Caco-2 (cell line): ENCODE results near the gene SLC5A6. TPM values are rescaled to one million over a fixed set of nuclear protein-coding genes. Genes with fewer than 3 reads are reported as not detected.

Experiments
- BruUV-seq: library from RNA; stranded (reverse); fragments of 400-500 nt; replicated peaks from 2 replicates; lab custom pipeline; 2021; lab: Mats Ljungman, UMichigan
- CTCF ChIA-PET: fragments of 300-600 bp; sonication (Branson Sonifier 250); formaldehyde crosslinking; loops from one replicate; lab custom pipeline; 2022; ENCODE audit warnings: antibody characterized with exemption; lab: Charles Lee
- POLR2A ChIA-PET: fragments of 300-600 bp; sonication (Branson Sonifier 250); formaldehyde crosslinking; loops from one replicate; lab custom pipeline; 2022; ENCODE audit warnings: antibody characterized with exemption; lab: Charles Lee
- DNase-seq, 2 experiments: peaks; one replicate each; pipeline versions ENCODE4 v3.0.0 to v3.0.0-alpha.2; 2020 to 2022
- H3K27me3 ChIP-seq: replicated peaks from 2 replicates; pipeline ENCODE4 v1.6.0; 2011; ENCODE audit warnings: low read length; ENCODE audit not compliant: control insufficient read depth, insufficient read depth
- H3K36me3 ChIP-seq: 2 replicates; pipeline ENCODE4 v1.5.1; 2011; ENCODE audit warnings: low read length; ENCODE audit not compliant: control insufficient read depth, insufficient read depth
- H3K4me1 ChIP-seq: fragments of 250-450 bp; sonication (Bioruptor Pico); 2 replicates; pipeline ENCODE4 v1.5.1; 2020; ENCODE audit warnings: mild to moderate bottlenecking
- H3K4me3 ChIP-seq: 2 replicates; pipeline ENCODE4 v1.5.1; 2011; ENCODE audit warnings: low read depth, mild to moderate bottlenecking, control low read depth, low read length
- H3K9me3 ChIP-seq: fragments of 250-450 bp; sonication (Bioruptor Pico); 2 replicates; pipeline ENCODE4 v1.5.1; 2020; ENCODE audit warnings: mild to moderate bottlenecking, moderate library complexity
- H3K27ac Mint-ChIP-seq: one replicate; pipeline ENCODE4 v1.8.0; 2022; ENCODE audit warnings: mixed read lengths; ENCODE audit not compliant: unreplicated experiment
- H3K27me3 Mint-ChIP-seq: one replicate; pipeline ENCODE4 v1.8.0; 2022; ENCODE audit warnings: mixed read lengths; ENCODE audit not compliant: insufficient read depth, unreplicated experiment
- H3K36me3 Mint-ChIP-seq: one replicate; pipeline ENCODE4 v1.8.0; 2022; ENCODE audit warnings: mild to moderate bottlenecking, mixed read lengths; ENCODE audit not compliant: insufficient read depth, unreplicated experiment
- H3K4me1 Mint-ChIP-seq: one replicate; pipeline ENCODE4 v1.8.0; 2022; ENCODE audit warnings: low read depth, mixed read lengths; ENCODE audit not compliant: unreplicated experiment
- H3K4me3 Mint-ChIP-seq: one replicate; pipeline ENCODE4 v1.8.0; 2022; ENCODE audit warnings: mild to moderate bottlenecking, moderate library complexity, mixed read lengths; ENCODE audit not compliant: unreplicated experiment
- H3K9me3 Mint-ChIP-seq: one replicate; pipeline ENCODE4 v1.8.0; 2022; ENCODE audit warnings: mixed read lengths; ENCODE audit not compliant: unreplicated experiment
- intact Hi-C: fragments of 100-400 bp; cut with micrococcal nuclease; formaldehyde crosslinking; loops from one replicate; pipeline ENCODE4 v1.10.0; 2022; ENCODE audit not compliant: unreplicated experiment
- total RNA-seq: library from RNA; stranded (reverse); gene quantifications from 2 replicates; pipeline ENCODE4 v1.2.3, GENCODE V29; 2022
- TF ChIP-seq, protein P1 (sequence below), 2 experiments: fragments of 200-600 bp in 1 of 2; IDR thresholded peaks; 1 replicate in 1 of 2; 2 replicates in 1 of 2; pipeline versions ENCODE4 v1.5.1 to v1.8.0; 2011 to 2022; ENCODE audit warnings: antibody characterized with exemption in 1 of 2, control low read depth in 1 of 2, inconsistent platforms in 1 of 2, low read depth in 1 of 2, low read length in 1 of 2, mild to moderate bottlenecking in 1 of 2, moderate library complexity in 1 of 2; ENCODE audit not compliant: insufficient read depth in 1 of 2, severe bottlenecking in 1 of 2, unreplicated experiment in 1 of 2

SLC5A6 gene
- total RNA-seq, 1 experiment from 2014 or later: 98.2 TPM

DNA sequence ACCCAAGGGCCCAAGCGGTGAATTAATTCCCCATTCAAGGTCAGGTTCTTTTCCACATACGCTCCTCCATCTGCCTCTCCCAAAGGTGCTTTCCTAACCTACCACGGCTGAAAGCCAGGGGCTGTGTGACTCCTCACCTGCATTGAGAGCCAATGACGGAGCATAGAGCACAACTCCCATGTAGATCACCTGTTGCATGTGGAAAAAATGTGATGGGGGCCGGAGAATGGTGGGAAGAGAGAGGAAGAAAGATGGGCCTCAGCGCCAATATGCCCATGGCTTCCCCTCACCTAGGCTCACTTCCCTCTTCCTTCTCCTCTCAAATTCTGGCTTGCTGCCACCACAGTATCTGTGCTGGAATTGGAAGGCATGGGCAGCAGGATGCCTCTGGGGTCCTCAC lies 5.7 kb downstream of the SLC5A6 start:
- intact Hi-C loops: no loop called here
- H3K9me3 Mint-ChIP-seq: no peaks in the 10 kb centered on the region
- H3K27me3 ChIP-seq: no peaks in the 10 kb centered on the region
- H3K4me1 ChIP-seq: peaks cover 17% of the 10 kb centered on the region
- no peak overlapping the region for H3K4me3 ChIP-seq
- H3K36me3 Mint-ChIP-seq: peaks cover 59% of the 10 kb centered on the region
- BruUV-seq: no TSS peak
- no peaks in the 10 kb centered on the region for H3K9me3 ChIP-seq
- H3K27ac Mint-ChIP-seq: no peak overlapping the region
- TF ChIP-seq, protein P1, sequence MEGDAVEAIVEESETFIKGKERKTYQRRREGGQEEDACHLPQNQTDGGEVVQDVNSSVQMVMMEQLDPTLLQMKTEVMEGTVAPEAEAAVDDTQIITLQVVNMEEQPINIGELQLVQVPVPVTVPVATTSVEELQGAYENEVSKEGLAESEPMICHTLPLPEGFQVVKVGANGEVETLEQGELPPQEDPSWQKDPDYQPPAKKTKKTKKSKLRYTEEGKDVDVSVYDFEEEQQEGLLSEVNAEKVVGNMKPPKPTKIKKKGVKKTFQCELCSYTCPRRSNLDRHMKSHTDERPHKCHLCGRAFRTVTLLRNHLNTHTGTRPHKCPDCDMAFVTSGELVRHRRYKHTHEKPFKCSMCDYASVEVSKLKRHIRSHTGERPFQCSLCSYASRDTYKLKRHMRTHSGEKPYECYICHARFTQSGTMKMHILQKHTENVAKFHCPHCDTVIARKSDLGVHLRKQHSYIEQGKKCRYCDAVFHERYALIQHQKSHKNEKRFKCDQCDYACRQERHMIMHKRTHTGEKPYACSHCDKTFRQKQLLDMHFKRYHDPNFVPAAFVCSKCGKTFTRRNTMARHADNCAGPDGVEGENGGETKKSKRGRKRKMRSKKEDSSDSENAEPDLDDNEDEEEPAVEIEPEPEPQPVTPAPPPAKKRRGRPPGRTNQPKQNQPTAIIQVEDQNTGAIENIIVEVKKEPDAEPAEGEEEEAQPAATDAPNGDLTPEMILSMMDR (IDR thresholded peaks at IDR 0.05; ENCODE audit: insufficient read depth in 1 of 2, low read depth in 1 of 2, low read length in 1 of 2, severe bottlenecking in 1 of 2, unreplicated experiment in 1 of 2): no peak
- peak in 1 of 2 experiments; percentile 19 for DNase-seq
- peaks cover 16% of the 10 kb centered on the region for H3K36me3 ChIP-seq
- no peaks in the 10 kb centered on the region for H3K27me3 Mint-ChIP-seq
- ChIA-PET POLR2A (no interaction called here), CTCF (no interaction called here)
- no peak overlapping the region for H3K4me3 Mint-ChIP-seq
- peaks cover 12% of the 10 kb centered on the region for H3K4me1 Mint-ChIP-seq

DNA sequence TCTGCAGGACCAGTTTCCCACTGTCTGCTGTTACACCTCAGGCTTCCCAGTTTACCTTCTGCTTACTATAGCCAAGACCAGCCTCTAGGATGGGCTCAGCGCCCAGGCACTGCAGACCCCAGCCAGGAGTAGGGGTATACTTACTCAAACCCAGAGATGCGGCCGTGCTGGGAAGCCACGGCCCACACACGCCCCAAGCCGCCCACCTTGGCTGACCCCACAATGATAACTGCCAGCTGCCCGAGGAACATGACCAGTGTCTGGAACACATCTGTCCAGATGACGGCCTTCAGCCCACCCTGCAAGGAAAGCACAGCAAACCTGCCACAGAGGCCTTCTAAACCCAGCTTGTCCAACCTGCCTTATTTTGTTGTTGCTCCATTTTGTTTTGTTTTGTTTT lies 6.9 kb downstream of the SLC5A6 start:
- Mint-ChIP-seq H3K27me3 (no peaks in the 10 kb centered on the region), H3K27ac (no peak overlapping the region), H3K4me1 (peaks cover 12% of the 10 kb centered on the region), H3K4me3 (no peak overlapping the region), H3K9me3 (no peaks in the 10 kb centered on the region), H3K36me3 (peaks cover 57% of the 10 kb centered on the region)
- peaks cover 17% of the 10 kb centered on the region for H3K36me3 ChIP-seq
- no peaks in the 10 kb centered on the region for H3K27me3 ChIP-seq
- H3K9me3 ChIP-seq: no peaks in the 10 kb centered on the region
- intact Hi-C loops: no loop called here
- H3K4me1 ChIP-seq: peaks cover 12% of the 10 kb centered on the region
- no peak overlapping the region for H3K4me3 ChIP-seq
- CTCF ChIA-PET: no interaction called here
- BruUV-seq: no TSS peak
- TF ChIP-seq, protein P1 (IDR thresholded peaks at IDR 0.05; ENCODE audit: insufficient read depth in 1 of 2, low read depth in 1 of 2, low read length in 1 of 2, severe bottlenecking in 1 of 2, unreplicated experiment in 1 of 2): no peak
- DNase-seq: peak in 1 of 2 experiments; percentile 14
- POLR2A ChIA-PET: no interaction called here

DNA sequence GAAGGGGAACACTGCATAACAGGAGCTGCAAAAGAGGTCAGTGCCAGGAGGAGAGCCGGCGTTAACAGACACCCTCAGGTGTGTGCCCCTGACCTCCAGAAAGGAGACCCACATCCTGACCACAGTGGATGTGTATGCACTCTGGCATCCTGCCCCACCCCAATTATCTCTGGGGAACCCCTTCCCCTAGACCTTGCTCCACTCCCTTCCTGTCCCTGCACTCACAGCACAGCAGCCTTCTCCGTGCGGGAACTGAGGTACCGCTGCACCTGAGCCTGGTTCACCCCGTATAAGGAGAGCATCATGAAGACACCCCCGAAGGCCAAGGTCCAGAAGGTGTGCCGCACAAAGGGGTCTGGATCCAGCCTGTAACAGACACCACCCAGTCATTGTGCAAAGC lies 7.5 kb downstream of the SLC5A6 start:
- no peak overlapping the region for H3K27ac Mint-ChIP-seq
- no peaks in the 10 kb centered on the region for H3K9me3 Mint-ChIP-seq
- H3K4me3 ChIP-seq: no peak overlapping the region
- TF ChIP-seq, protein P1 (IDR thresholded peaks at IDR 0.05; ENCODE audit: insufficient read depth in 1 of 2, low read depth in 1 of 2, low read length in 1 of 2, severe bottlenecking in 1 of 2, unreplicated experiment in 1 of 2): no peak
- no TSS peak for BruUV-seq
- H3K4me1 Mint-ChIP-seq: peaks cover 6% of the 10 kb centered on the region
- no peaks in the 10 kb centered on the region for H3K27me3 ChIP-seq
- peaks cover 17% of the 10 kb centered on the region for H3K36me3 ChIP-seq
- H3K4me3 Mint-ChIP-seq: no peak overlapping the region
- no peaks in the 10 kb centered on the region for H3K9me3 ChIP-seq
- ChIA-PET POLR2A (no interaction called here), CTCF (no interaction called here)
- DNase-seq: peak in 1 of 2 experiments; percentile 29
- H3K27me3 Mint-ChIP-seq: no peaks in the 10 kb centered on the region
- peaks cover 5% of the 10 kb centered on the region for H3K4me1 ChIP-seq
- peaks cover 50% of the 10 kb centered on the region for H3K36me3 Mint-ChIP-seq
- intact Hi-C loops: no loop called here
